Calu3 (cell line): ENCODE data around the gene MX1. TPM values are rescaled to one million over a fixed set of nuclear protein-coding genes. Genes with fewer than 3 reads are reported as not detected.

Experiments
- BruUV-seq: library from RNA; stranded (reverse); fragments of 400-500 nt; replicated peaks from 2 replicates; lab custom pipeline; 2021; lab: Mats Ljungman, UMichigan
- CTCF ChIA-PET: fragments of 300-600 bp; sonication (Branson Sonifier 250); formaldehyde crosslinking; loops from one replicate; lab custom pipeline; 2022; ENCODE audit warnings: antibody characterized with exemption; lab: Charles Lee
- DNase-seq: peaks from one replicate; pipeline ENCODE4 v3.0.0; 2022
- H3K27ac Mint-ChIP-seq: one replicate; pipeline ENCODE4 v1.8.0; 2022; ENCODE audit warnings: mixed read lengths; ENCODE audit not compliant: unreplicated experiment
- H3K27me3 Mint-ChIP-seq: one replicate; pipeline ENCODE4 v1.8.0; 2022; ENCODE audit warnings: mixed read lengths; ENCODE audit not compliant: unreplicated experiment
- H3K36me3 Mint-ChIP-seq: one replicate; pipeline ENCODE4 v1.8.0; 2022; ENCODE audit warnings: mild to moderate bottlenecking, moderate library complexity, mixed read lengths; ENCODE audit not compliant: insufficient read depth, unreplicated experiment
- H3K4me1 Mint-ChIP-seq: one replicate; pipeline ENCODE4 v1.8.0; 2022; ENCODE audit warnings: mild to moderate bottlenecking, low read depth, mixed read lengths; ENCODE audit not compliant: unreplicated experiment
- H3K4me3 Mint-ChIP-seq: one replicate; pipeline ENCODE4 v1.8.0; 2022; ENCODE audit warnings: mild to moderate bottlenecking, low read depth, moderate library complexity, mixed read lengths; ENCODE audit not compliant: unreplicated experiment
- H3K9me3 Mint-ChIP-seq: one replicate; pipeline ENCODE4 v1.8.0; 2022; ENCODE audit warnings: low read depth, mixed read lengths; ENCODE audit not compliant: unreplicated experiment
- CTCF ChIP-seq: fragments of 200-600 bp; IDR thresholded peaks from one replicate; pipeline ENCODE4 v1.8.0; 2022; ENCODE audit warnings: antibody characterized with exemption; ENCODE audit not compliant: unreplicated experiment
- intact Hi-C: fragments of 100-400 bp; cut with micrococcal nuclease; formaldehyde crosslinking; loops from one replicate; pipeline ENCODE4 v1.10.0; 2022; ENCODE audit not compliant: unreplicated experiment
- total RNA-seq: library from RNA; stranded (reverse); gene quantifications from 2 replicates; pipeline ENCODE4 v1.2.3, GENCODE V29; 2022

MX1 gene
- total RNA-seq, 1 experiment from 2014 or later = 175 TPM

- CTCF ChIA-PET = no interaction called here
These were observed 19.7 kb upstream of the MX1 start for GRCh38 chr21:41406340-41406739.

GRCh38 chr21:41407541-41408460 is 18.2 kb upstream of the MX1 start:
- no peak for TF ChIP-seq CTCF
- Mint-ChIP-seq H3K27ac (no peak overlapping the region), H3K9me3 (no peaks in the 10 kb centered on the region), H3K4me3 (no peak overlapping the region), H3K36me3 (no peaks in the 10 kb centered on the region), H3K4me1 (no peaks in the 10 kb centered on the region), H3K27me3 (peaks cover 16% of the 10 kb centered on the region)
- CTCF ChIA-PET = no interaction called here
- intact Hi-C loops = no loop called here
- no peak for DNase-seq
- no TSS peak for BruUV-seq

More at GRCh38 chr21:41406340-41406739, 19.7 kb upstream of the MX1 start:
- intact Hi-C loops = no loop called here
- no peak overlapping the region for H3K27ac Mint-ChIP-seq
- H3K9me3 Mint-ChIP-seq = no peaks in the 10 kb centered on the region
- no peak for TF ChIP-seq CTCF
- no TSS peak for BruUV-seq
- no peaks in the 10 kb centered on the region for H3K4me1 Mint-ChIP-seq
- DNase-seq = no peak
- H3K4me3 Mint-ChIP-seq = no peak overlapping the region
- H3K36me3 Mint-ChIP-seq = no peaks in the 10 kb centered on the region
- H3K27me3 Mint-ChIP-seq = peaks cover 16% of the 10 kb centered on the region

DNA sequence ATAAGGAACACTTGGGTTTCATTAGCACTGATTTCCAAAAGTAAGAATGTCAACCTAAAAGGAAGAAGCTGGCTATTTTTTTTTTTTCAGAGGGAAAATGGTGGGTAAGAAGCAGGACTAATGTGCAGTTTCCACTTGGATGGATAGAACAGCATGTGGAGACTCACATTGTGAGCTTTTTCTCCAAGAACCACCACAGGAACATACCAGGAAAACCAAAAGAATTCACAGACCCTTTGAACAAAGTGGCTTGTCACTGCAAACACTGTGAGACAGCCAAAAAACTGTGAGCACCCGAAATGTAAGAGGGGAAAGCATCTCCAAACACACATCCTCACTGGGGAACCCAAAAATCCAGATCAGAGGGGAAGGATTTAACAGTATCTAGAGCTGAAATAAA is 15.7 kb upstream of the MX1 start:
- no peaks in the 10 kb centered on the region for H3K36me3 Mint-ChIP-seq
- no peak for TF ChIP-seq CTCF
- H3K4me1 Mint-ChIP-seq = no peaks in the 10 kb centered on the region
- no peak for DNase-seq
- CTCF ChIA-PET = interaction anchor here (3.0 kb wide), 1 partner anchor 127 kb away, joined by 10 read pairs; no protein-coding TSS in a partner anchor
- H3K4me3 Mint-ChIP-seq = no peak overlapping the region
- H3K27ac Mint-ChIP-seq = no peak overlapping the region
- no peaks in the 10 kb centered on the region for H3K9me3 Mint-ChIP-seq
- intact Hi-C loops = no loop called here
- BruUV-seq = no TSS peak
- H3K27me3 Mint-ChIP-seq = peaks cover 28% of the 10 kb centered on the region

DNA sequence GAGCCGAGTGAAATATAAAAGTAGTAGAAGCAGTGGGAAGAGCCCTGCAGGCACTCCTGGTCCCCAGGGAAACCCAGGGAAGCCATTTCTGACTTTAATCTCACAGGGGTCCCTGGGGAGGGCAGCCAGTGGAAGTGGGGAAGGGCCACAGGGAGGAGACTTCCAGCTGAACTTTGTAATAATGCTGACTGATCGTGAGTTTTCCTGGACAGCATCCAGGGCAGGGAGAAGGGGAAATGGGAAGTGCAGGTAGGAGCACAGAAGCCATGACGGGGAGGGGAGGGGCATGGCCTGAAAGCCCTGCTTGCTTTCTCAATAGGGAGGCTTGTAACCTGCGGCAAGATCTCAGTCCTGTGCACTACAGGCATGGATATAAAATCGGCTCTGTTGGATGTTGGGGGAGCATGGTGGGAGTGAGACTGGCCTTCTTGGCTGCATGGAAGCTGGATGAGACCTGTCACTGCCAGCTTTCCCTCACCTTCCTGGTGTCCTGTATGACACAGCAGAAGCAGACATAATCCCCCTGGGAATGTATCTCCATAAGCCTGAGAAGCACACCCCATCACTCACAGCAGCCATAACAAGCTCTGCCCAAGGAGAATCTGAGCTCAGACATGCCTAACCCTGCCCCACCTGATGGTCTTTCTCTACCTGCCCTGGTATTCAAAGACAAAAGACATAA is 15.1 kb upstream of the MX1 start:
- Mint-ChIP-seq H3K36me3 (no peaks in the 10 kb centered on the region), H3K9me3 (no peaks in the 10 kb centered on the region), H3K4me3 (no peak overlapping the region), H3K27me3 (peaks cover 28% of the 10 kb centered on the region), H3K4me1 (no peaks in the 10 kb centered on the region), H3K27ac (no peak overlapping the region)
- no peak for TF ChIP-seq CTCF
- intact Hi-C loops = no loop called here
- DNase-seq = no peak
- no TSS peak for BruUV-seq
- CTCF ChIA-PET = interaction anchor here (3.0 kb wide), 1 partner anchor 128 kb away, joined by 10 read pairs; no protein-coding TSS in a partner anchor
